Chondrocyte (in vitro differentiated cells): ENCODE data around the gene MCU. TPM values are rescaled to one million over a fixed set of nuclear protein-coding genes. Genes with fewer than 3 reads are reported as not detected.

Experiments
- DNase-seq: peaks from one replicate; pipeline ENCODE4 v3.0.0; 2021; ENCODE audit warnings: mixed read lengths, low spot score
- H3K27ac Mint-ChIP-seq: one replicate; pipeline ENCODE4 v1.8.0; 2021; ENCODE audit warnings: mild to moderate bottlenecking, moderate library complexity, mixed read lengths; ENCODE audit not compliant: unreplicated experiment
- H3K27me3 Mint-ChIP-seq: 2 replicates; pipeline ENCODE4 v1.8.0; 2021; ENCODE audit warnings: low read depth, mixed read lengths
- H3K36me3 Mint-ChIP-seq: 2 replicates; pipeline ENCODE4 v1.8.0; 2021; ENCODE audit warnings: low read depth, mixed read lengths
- H3K4me1 Mint-ChIP-seq: 2 replicates; pipeline ENCODE4 v1.8.0; 2021; ENCODE audit warnings: low read depth, mild to moderate bottlenecking, mixed read lengths
- H3K4me3 Mint-ChIP-seq: one replicate; pipeline ENCODE4 v1.8.0; 2021; ENCODE audit warnings: mild to moderate bottlenecking, moderate library complexity, mixed read lengths; ENCODE audit not compliant: unreplicated experiment
- H3K9me3 Mint-ChIP-seq: 2 replicates; pipeline ENCODE4 v1.8.0; 2021; ENCODE audit warnings: low read depth, mixed read lengths
- total RNA-seq: library from RNA; stranded (reverse); gene quantifications from 3 replicates; pipeline ENCODE4 v1.2.1, GENCODE V29; 2021
- TF ChIP-seq, protein P1 (sequence below): fragments of 200-600 bp; sonication (generic); IDR thresholded peaks from 2 replicates; pipeline ENCODE4 v1.5.0; 2021; ENCODE audit warnings: antibody characterized with exemption, mild to moderate bottlenecking, moderate library complexity

The MCU gene
- total RNA-seq, 1 donor from 2014 or later = 51.8 TPM

- Mint-ChIP-seq H3K36me3 (no peaks in the 10 kb centered on the region), H3K9me3 (no peaks in the 10 kb centered on the region), H3K27me3 (no peaks in the 10 kb centered on the region), H3K4me3 (no peak overlapping the region), H3K4me1 (peaks cover 40% of the 10 kb centered on the region), H3K27ac (no peak overlapping the region)
- TF ChIP-seq, protein P1, sequence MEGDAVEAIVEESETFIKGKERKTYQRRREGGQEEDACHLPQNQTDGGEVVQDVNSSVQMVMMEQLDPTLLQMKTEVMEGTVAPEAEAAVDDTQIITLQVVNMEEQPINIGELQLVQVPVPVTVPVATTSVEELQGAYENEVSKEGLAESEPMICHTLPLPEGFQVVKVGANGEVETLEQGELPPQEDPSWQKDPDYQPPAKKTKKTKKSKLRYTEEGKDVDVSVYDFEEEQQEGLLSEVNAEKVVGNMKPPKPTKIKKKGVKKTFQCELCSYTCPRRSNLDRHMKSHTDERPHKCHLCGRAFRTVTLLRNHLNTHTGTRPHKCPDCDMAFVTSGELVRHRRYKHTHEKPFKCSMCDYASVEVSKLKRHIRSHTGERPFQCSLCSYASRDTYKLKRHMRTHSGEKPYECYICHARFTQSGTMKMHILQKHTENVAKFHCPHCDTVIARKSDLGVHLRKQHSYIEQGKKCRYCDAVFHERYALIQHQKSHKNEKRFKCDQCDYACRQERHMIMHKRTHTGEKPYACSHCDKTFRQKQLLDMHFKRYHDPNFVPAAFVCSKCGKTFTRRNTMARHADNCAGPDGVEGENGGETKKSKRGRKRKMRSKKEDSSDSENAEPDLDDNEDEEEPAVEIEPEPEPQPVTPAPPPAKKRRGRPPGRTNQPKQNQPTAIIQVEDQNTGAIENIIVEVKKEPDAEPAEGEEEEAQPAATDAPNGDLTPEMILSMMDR = no peak
- DNase-seq = no peak
Observed at GRCh38 chr10:72792288-72792687, 100.3 kb downstream of the MCU start.

- no peak overlapping the region for H3K27ac Mint-ChIP-seq
- no peaks in the 10 kb centered on the region for H3K36me3 Mint-ChIP-seq
- H3K9me3 Mint-ChIP-seq = no peaks in the 10 kb centered on the region
- H3K4me3 Mint-ChIP-seq = no peak overlapping the region
- H3K4me1 Mint-ChIP-seq = peaks cover 37% of the 10 kb centered on the region
- TF ChIP-seq, protein P1 = no peak
- H3K27me3 Mint-ChIP-seq = no peaks in the 10 kb centered on the region
- DNase-seq = no peak
Observed at GRCh38 chr10:72793752-72794151, 101.8 kb downstream of the MCU start.

GRCh38 chr10:72794260-72794659, 102.3 kb downstream of the MCU start:
- no peak overlapping the region for H3K27ac Mint-ChIP-seq
- no peaks in the 10 kb centered on the region for H3K36me3 Mint-ChIP-seq
- no peak for DNase-seq
- no peak overlapping the region for H3K4me3 Mint-ChIP-seq
- TF ChIP-seq, protein P1 = no peak
- H3K9me3 Mint-ChIP-seq = no peaks in the 10 kb centered on the region
- no peaks in the 10 kb centered on the region for H3K27me3 Mint-ChIP-seq
- peaks cover 37% of the 10 kb centered on the region for H3K4me1 Mint-ChIP-seq

DNA sequence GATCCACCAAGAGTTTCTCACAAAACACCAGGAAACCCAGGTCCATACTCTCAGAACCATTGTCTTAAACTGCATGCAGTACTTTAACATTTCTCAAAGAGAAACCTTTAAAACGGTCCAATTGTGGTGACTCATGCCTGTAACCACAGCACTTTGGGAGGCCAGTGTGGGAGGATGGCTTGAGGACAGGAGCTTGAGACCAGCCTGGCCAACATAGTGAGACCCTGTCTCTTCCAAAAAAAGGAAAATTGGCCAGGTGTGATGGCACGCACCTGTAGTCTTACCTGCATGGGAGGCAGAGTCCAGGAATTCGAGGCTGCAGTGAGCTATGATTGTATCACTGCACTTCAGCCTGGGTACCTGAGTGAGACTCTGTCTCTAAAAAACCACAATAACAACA, 104.1 kb downstream of the MCU start:
- Mint-ChIP-seq H3K27ac (no peak overlapping the region), H3K36me3 (no peaks in the 10 kb centered on the region), H3K4me1 (peaks cover 32% of the 10 kb centered on the region), H3K27me3 (no peaks in the 10 kb centered on the region), H3K4me3 (no peak overlapping the region), H3K9me3 (no peaks in the 10 kb centered on the region)
- TF ChIP-seq, protein P1 = no peak
- no peak for DNase-seq

DNA sequence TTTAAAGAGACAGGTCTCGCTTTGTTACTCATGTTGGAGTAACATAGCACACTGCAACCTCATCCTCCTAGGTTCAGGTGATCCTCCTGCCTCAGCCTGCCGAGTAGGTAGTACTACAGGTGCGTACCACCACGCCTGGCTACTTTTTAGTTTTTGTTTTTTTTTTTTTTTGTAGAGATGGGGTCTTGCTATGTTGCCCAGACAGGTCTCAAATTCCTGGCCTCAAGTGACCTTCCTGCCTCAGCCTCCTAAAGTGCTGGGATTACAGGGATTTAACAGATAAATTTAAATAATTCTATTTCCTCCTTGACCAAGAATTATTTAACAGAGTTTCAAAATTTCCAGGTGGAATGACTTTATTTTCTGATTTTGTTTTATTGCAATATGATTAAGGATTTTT, 104.6 kb downstream of the MCU start:
- Mint-ChIP-seq H3K27me3 (no peaks in the 10 kb centered on the region), H3K9me3 (no peaks in the 10 kb centered on the region), H3K4me1 (peaks cover 29% of the 10 kb centered on the region), H3K4me3 (no peak overlapping the region), H3K27ac (no peak overlapping the region), H3K36me3 (no peaks in the 10 kb centered on the region)
- no peak for DNase-seq
- TF ChIP-seq, protein P1 = no peak
